ENCODE results near the gene PLCL1.

Gene PLCL1

GRCh38 chr2:198100346-198100745 is 296.0 kb downstream of the PLCL1 start:
- ATAC-seq, result no peak
- TF ChIP-seq OSR1 (CRISPR knock-in tag; IDR thresholded peaks at IDR 0.05) (no peak), TCF4 (CRISPR knock-in tag; IDR thresholded peaks at IDR 0.05; ENCODE audit: borderline replicate concordance) (no peak), ARNTL (CRISPR knock-in tag; IDR thresholded peaks at IDR 0.05; ENCODE audit: borderline replicate concordance, low read depth) (no peak), ZC3H10 (CRISPR knock-in tag; IDR thresholded peaks at IDR 0.05) (no peak), ESRRG (CRISPR knock-in tag; IDR thresholded peaks at IDR 0.05) (no peak), RARB (CRISPR knock-in tag; IDR thresholded peaks at IDR 0.05) (no peak), ISL1 (CRISPR knock-in tag; IDR thresholded peaks at IDR 0.05) (no peak), TOX (CRISPR knock-in tag; IDR thresholded peaks at IDR 0.05; ENCODE audit: borderline replicate concordance) (no peak), CREB5 (CRISPR knock-in tag; IDR thresholded peaks at IDR 0.05; ENCODE audit: low read depth) (no peak), PPARA (CRISPR knock-in tag; IDR thresholded peaks at IDR 0.05; ENCODE audit: borderline replicate concordance) (no peak), ZNF565 (CRISPR knock-in tag; conservative IDR thresholded peaks at IDR 0.05; ENCODE audit: low read depth) (no peak)
- TF ChIP-seq, protein P1, sequence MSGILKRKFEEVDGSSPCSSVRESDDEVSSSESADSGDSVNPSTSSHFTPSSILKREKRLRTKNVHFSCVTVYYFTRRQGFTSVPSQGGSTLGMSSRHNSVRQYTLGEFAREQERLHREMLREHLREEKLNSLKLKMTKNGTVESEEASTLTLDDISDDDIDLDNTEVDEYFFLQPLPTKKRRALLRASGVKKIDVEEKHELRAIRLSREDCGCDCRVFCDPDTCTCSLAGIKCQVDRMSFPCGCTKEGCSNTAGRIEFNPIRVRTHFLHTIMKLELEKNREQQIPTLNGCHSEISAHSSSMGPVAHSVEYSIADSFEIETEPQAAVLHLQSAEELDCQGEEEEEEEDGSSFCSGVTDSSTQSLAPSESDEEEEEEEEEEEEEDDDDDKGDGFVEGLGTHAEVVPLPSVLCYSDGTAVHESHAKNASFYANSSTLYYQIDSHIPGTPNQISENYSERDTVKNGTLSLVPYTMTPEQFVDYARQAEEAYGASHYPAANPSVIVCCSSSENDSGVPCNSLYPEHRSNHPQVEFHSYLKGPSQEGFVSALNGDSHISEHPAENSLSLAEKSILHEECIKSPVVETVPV (CRISPR knock-in tag; IDR thresholded peaks at IDR 0.05), result no peak

GRCh38 chr2:198101688-198102087 is 297.3 kb downstream of the PLCL1 start:
- TF ChIP-seq BACH2 (CRISPR knock-in tag; IDR thresholded peaks at IDR 0.05; ENCODE audit: borderline replicate concordance) (no peak), CREB5 (CRISPR knock-in tag; IDR thresholded peaks at IDR 0.05; ENCODE audit: low read depth) (no peak), TOX (CRISPR knock-in tag; IDR thresholded peaks at IDR 0.05; ENCODE audit: borderline replicate concordance) (no peak), CSDC2 (CRISPR knock-in tag; IDR thresholded peaks at IDR 0.05) (no peak), ZFP30 (CRISPR knock-in tag; IDR thresholded peaks at IDR 0.05) (no peak), ZNF565 (CRISPR knock-in tag; conservative IDR thresholded peaks at IDR 0.05; ENCODE audit: low read depth) (no peak), ZNF70 (CRISPR knock-in tag; IDR thresholded peaks at IDR 0.05) (no peak), ZNF8 (CRISPR knock-in tag; IDR thresholded peaks at IDR 0.05) (no peak), OSR1 (CRISPR knock-in tag; IDR thresholded peaks at IDR 0.05) (no peak), PPARA (CRISPR knock-in tag; IDR thresholded peaks at IDR 0.05; ENCODE audit: borderline replicate concordance) (no peak), RARB (CRISPR knock-in tag; IDR thresholded peaks at IDR 0.05) (no peak)
- TF ChIP-seq, protein P2, sequence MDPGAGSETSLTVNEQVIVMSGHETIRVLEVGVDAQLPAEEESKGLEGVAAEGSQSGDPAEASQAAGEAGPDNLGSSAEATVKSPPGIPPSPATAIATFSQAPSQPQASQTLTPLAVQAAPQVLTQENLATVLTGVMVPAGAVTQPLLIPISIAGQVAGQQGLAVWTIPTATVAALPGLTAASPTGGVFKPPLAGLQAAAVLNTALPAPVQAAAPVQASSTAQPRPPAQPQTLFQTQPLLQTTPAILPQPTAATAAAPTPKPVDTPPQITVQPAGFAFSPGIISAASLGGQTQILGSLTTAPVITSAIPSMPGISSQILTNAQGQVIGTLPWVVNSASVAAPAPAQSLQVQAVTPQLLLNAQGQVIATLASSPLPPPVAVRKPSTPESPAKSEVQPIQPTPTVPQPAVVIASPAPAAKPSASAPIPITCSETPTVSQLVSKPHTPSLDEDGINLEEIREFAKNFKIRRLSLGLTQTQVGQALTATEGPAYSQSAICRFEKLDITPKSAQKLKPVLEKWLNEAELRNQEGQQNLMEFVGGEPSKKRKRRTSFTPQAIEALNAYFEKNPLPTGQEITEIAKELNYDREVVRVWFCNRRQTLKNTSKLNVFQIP (CRISPR knock-in tag; IDR thresholded peaks at IDR 0.05; ENCODE audit: borderline replicate concordance, low read depth), result no peak
- TF ChIP-seq, protein P3, sequence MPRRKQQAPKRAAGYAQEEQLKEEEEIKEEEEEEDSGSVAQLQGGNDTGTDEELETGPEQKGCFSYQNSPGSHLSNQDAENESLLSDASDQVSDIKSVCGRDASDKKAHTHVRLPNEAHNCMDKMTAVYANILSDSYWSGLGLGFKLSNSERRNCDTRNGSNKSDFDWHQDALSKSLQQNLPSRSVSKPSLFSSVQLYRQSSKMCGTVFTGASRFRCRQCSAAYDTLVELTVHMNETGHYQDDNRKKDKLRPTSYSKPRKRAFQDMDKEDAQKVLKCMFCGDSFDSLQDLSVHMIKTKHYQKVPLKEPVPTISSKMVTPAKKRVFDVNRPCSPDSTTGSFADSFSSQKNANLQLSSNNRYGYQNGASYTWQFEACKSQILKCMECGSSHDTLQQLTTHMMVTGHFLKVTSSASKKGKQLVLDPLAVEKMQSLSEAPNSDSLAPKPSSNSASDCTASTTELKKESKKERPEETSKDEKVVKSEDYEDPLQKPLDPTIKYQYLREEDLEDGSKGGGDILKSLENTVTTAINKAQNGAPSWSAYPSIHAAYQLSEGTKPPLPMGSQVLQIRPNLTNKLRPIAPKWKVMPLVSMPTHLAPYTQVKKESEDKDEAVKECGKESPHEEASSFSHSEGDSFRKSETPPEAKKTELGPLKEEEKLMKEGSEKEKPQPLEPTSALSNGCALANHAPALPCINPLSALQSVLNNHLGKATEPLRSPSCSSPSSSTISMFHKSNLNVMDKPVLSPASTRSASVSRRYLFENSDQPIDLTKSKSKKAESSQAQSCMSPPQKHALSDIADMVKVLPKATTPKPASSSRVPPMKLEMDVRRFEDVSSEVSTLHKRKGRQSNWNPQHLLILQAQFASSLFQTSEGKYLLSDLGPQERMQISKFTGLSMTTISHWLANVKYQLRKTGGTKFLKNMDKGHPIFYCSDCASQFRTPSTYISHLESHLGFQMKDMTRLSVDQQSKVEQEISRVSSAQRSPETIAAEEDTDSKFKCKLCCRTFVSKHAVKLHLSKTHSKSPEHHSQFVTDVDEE (CRISPR knock-in tag; IDR thresholded peaks at IDR 0.05), result no peak
- no peak for ATAC-seq

GRCh38 chr2:198102120-198102519 is 297.7 kb downstream of the PLCL1 start:
- TF ChIP-seq BACH2 (CRISPR knock-in tag; IDR thresholded peaks at IDR 0.05; ENCODE audit: borderline replicate concordance), result no peak
- no peak for TF ChIP-seq TOX (CRISPR knock-in tag; IDR thresholded peaks at IDR 0.05; ENCODE audit: borderline replicate concordance)
- no peak for TF ChIP-seq ESRRG (CRISPR knock-in tag; IDR thresholded peaks at IDR 0.05)
- no peak for TF ChIP-seq CSDC2 (CRISPR knock-in tag; IDR thresholded peaks at IDR 0.05)
- no peak for TF ChIP-seq TCF4 (CRISPR knock-in tag; IDR thresholded peaks at IDR 0.05; ENCODE audit: borderline replicate concordance)
- no peak for TF ChIP-seq ISL1 (CRISPR knock-in tag; IDR thresholded peaks at IDR 0.05)
- TF ChIP-seq ZNF70 (CRISPR knock-in tag; IDR thresholded peaks at IDR 0.05), result no peak
- no peak for TF ChIP-seq PPARA (CRISPR knock-in tag; IDR thresholded peaks at IDR 0.05; ENCODE audit: borderline replicate concordance)
- TF ChIP-seq, protein P1 (CRISPR knock-in tag; IDR thresholded peaks at IDR 0.05), result no peak
- TF ChIP-seq ZNF8 (CRISPR knock-in tag; IDR thresholded peaks at IDR 0.05), result no peak
- no peak for TF ChIP-seq ZFP30 (CRISPR knock-in tag; IDR thresholded peaks at IDR 0.05)
- TF ChIP-seq ZNF565 (CRISPR knock-in tag; conservative IDR thresholded peaks at IDR 0.05; ENCODE audit: low read depth), result no peak
- no peak for ATAC-seq

All from SK-N-SH treated with all-trans-retinoic acid at 6 μM for 48 hours (cell line).